Endothelial cell of umbilical vein (primary cell): ENCODE results near the gene POR. TPM values are rescaled to one million over a fixed set of nuclear protein-coding genes. Genes with fewer than 3 reads are reported as not detected.

Source experiments
- BruUV-seq: library from RNA; stranded (reverse); fragments of 400-500 nt; replicated peaks from 2 replicates; lab custom pipeline; 2021; lab: Mats Ljungman, UMichigan
- CTCF ChIA-PET: fragments of 300-600, 350-600 bp; sonication (Branson Sonifier 250); formaldehyde crosslinking; loops from one replicate; lab custom pipeline; 2021; ENCODE audit warnings: antibody characterized with exemption, inconsistent platforms; lab: Charles Lee
- POLR2A ChIA-PET: fragments of 300-600, 350-600 bp; sonication (Branson Sonifier 250); formaldehyde crosslinking; loops from one replicate; lab custom pipeline; 2021; ENCODE audit warnings: antibody characterized with exemption, inconsistent platforms; lab: Charles Lee
- DNase-seq: peaks from one replicate; pipeline ENCODE4 v3.0.0-alpha.2; 2011; ENCODE audit warnings: low read depth, low spot score
- FAIRE-seq: peaks from 2 replicates; lab custom pipeline; 2011; peaks lifted over from hg19 to GRCh38; lab: Jason Lieb, UNC
- H2AFZ ChIP-seq: 2 replicates; pipeline ENCODE4 v1.6.0; 2012; ENCODE audit warnings: low read depth, low read length, control low read depth, inconsistent platforms
- H3K27ac ChIP-seq: 2 replicates; pipeline ENCODE4 v1.5.1; 2011; ENCODE audit warnings: low read depth, mild to moderate bottlenecking, control low read depth, low read length, moderate library complexity; ENCODE audit not compliant: insufficient read depth
- H3K27me3 ChIP-seq, 2 experiments: 2 replicates each; pipeline versions ENCODE4 v1.6.0 to v1.6.1; 2011; ENCODE audit warnings: low read length in 2 of 2, mixed read lengths in 1 of 2; ENCODE audit not compliant: control insufficient read depth in 2 of 2, insufficient read depth in 2 of 2
- H3K36me3 ChIP-seq, 2 experiments: 2 replicates in 1 of 2; 3 replicates in 1 of 2; pipeline ENCODE4 v1.5.1; 2011; ENCODE audit warnings: low read length in 2 of 2, mild to moderate bottlenecking in 1 of 2, moderate library complexity in 1 of 2; ENCODE audit not compliant: control insufficient read depth in 2 of 2, insufficient read depth in 2 of 2; ENCODE audit errors: extremely low read depth in 1 of 2
- H3K4me1 ChIP-seq: 3 replicates; pipeline ENCODE4 v1.5.1; 2011; ENCODE audit warnings: mild to moderate bottlenecking, low read length; ENCODE audit not compliant: control insufficient read depth, insufficient read depth; ENCODE audit errors: extremely low read depth
- H3K4me2 ChIP-seq: 2 replicates; pipeline ENCODE4 v1.6.1; 2011; ENCODE audit warnings: low read length, control low read depth, mixed read lengths; ENCODE audit not compliant: insufficient read depth
- H3K4me3 ChIP-seq, 3 experiments: fragments of 200-600 bp in 1 of 3; sonication (generic), shearing (Covaris generic) in 1 of 3; replicated peaks in 1 of 3; 2 replicates each; pipeline ENCODE4 v1.5.1; 2011 to 2016; ENCODE audit warnings: control low read depth in 3 of 3, low read length in 3 of 3, mild to moderate bottlenecking in 2 of 3, inconsistent platforms in 1 of 3, low read depth in 1 of 3, moderate library complexity in 1 of 3; ENCODE audit not compliant: insufficient read depth in 1 of 3
- H3K79me2 ChIP-seq: 2 replicates; pipeline ENCODE4 v1.6.0; 2012; ENCODE audit warnings: low read length, inconsistent platforms; ENCODE audit not compliant: control insufficient read depth, insufficient read depth
- H3K9ac ChIP-seq: replicated peaks from 2 replicates; pipeline ENCODE3; 2011; ENCODE audit warnings: low read length, control low read depth; ENCODE audit not compliant: insufficient read depth; ENCODE audit errors: extremely low read depth
- H3K9me1 ChIP-seq: replicated peaks from 3 replicates; pipeline ENCODE4 v1.6.0; 2011; ENCODE audit warnings: mild to moderate bottlenecking, low read length; ENCODE audit not compliant: control insufficient read depth, insufficient read depth; ENCODE audit errors: extremely low read depth
- H3K9me3 ChIP-seq: replicated peaks from 2 replicates; pipeline ENCODE4 v1.5.1; 2012; ENCODE audit warnings: low read length, inconsistent platforms; ENCODE audit not compliant: control insufficient read depth, insufficient read depth
- H4K20me1 ChIP-seq: replicated peaks from 2 replicates; pipeline ENCODE3; 2011; ENCODE audit warnings: mild to moderate bottlenecking, low read length; ENCODE audit not compliant: control insufficient read depth, insufficient read depth; ENCODE audit errors: extremely low read depth
- EZH2 ChIP-seq: IDR thresholded peaks from 2 replicates; pipeline ENCODE4 v1.6.1; 2012; ENCODE audit warnings: borderline replicate concordance, low read depth, mild to moderate bottlenecking, moderate library complexity, low read length, inconsistent platforms; ENCODE audit not compliant: severe bottlenecking
- FOS ChIP-seq: IDR thresholded peaks from 2 replicates; pipeline ENCODE4 v1.6.1; 2011; ENCODE audit warnings: mild to moderate bottlenecking, low read length, moderate library complexity, borderline replicate concordance; ENCODE audit not compliant: insufficient read depth
- GATA2 ChIP-seq: IDR thresholded peaks from 2 replicates; pipeline ENCODE4 v1.7.0; 2011; ENCODE audit warnings: low read depth, mild to moderate bottlenecking, moderate library complexity, mixed read lengths, low read length; ENCODE audit not compliant: insufficient read length, insufficient read depth
- JUN ChIP-seq: IDR thresholded peaks from 2 replicates; pipeline ENCODE4 v1.6.1; 2011; ENCODE audit warnings: borderline replicate concordance, low read depth; ENCODE audit not compliant: insufficient read length, insufficient read depth
- MYC ChIP-seq: IDR thresholded peaks from one replicate; pipeline ENCODE4 v1.6.1; 2011; ENCODE audit warnings: mild to moderate bottlenecking, low read depth, low read length
- POLR2A ChIP-seq: IDR thresholded peaks from 2 replicates; pipeline ENCODE4 v1.6.1; 2012; ENCODE audit warnings: low read depth, mild to moderate bottlenecking, control low read depth, low read length
- POLR2AphosphoS5 ChIP-seq: IDR thresholded peaks from 2 replicates; pipeline ENCODE4 v1.6.1; 2012; ENCODE audit warnings: low read depth, mild to moderate bottlenecking, control low read depth, low read length, moderate library complexity; ENCODE audit not compliant: insufficient read depth
- dilution Hi-C: fragments of 300-500 bp; cut with MboI; formaldehyde crosslinking; loops from one replicate; pipeline ENCODE4 v1.15.0; 2019; ENCODE audit warnings: low sequenced_read_pairs; ENCODE audit not compliant: extremely low pct_ligation_motif_present
- intact Hi-C: fragments of 100-400 bp; cut with micrococcal nuclease; formaldehyde crosslinking; loops from one replicate; pipeline ENCODE4 v1.10.0; 2022
- polyA plus RNA-seq, 4 experiments: library from polyadenylated mRNA; depleted of rRNA in 3 of 4; stranded (reverse) in 3 of 4; unstranded in 1 of 4; fragments of >200 nt; gene quantifications; 2 replicates each; pipeline versions ENCODE4 v1.2.1 to v1.2.3, GENCODE V29; 2011 to 2012; ENCODE audit warnings: missing spikeins in 1 of 4
- total RNA-seq: library from RNA; stranded (reverse); gene quantifications from 2 replicates; pipeline ENCODE4 v1.2.3, GENCODE V29; 2021
- TF ChIP-seq, protein P1 (sequence below), 2 donors: IDR thresholded peaks; 1 replicate in 1 of 2; 2 replicates in 1 of 2; pipeline ENCODE4 v1.5.1; 2011; ENCODE audit warnings: low read length in 2 of 2, mild to moderate bottlenecking in 2 of 2, moderate library complexity in 2 of 2, control low read depth in 1 of 2, inconsistent platforms in 1 of 2, low read depth in 1 of 2; ENCODE audit not compliant: insufficient read depth in 1 of 2; ENCODE audit errors: extremely low read depth in 1 of 2
- TF ChIP-seq, protein P2 (sequence below): IDR thresholded peaks from 2 replicates; pipeline ENCODE4 v1.6.1; 2011; ENCODE audit not compliant: insufficient read depth, insufficient read length

POR gene
- total and polyA plus RNA-seq, 2 donors (not counting 3 experiments of a cell fraction or from before 2014, with no cell fraction given), result 59.5 to 73.6 TPM

DNA sequence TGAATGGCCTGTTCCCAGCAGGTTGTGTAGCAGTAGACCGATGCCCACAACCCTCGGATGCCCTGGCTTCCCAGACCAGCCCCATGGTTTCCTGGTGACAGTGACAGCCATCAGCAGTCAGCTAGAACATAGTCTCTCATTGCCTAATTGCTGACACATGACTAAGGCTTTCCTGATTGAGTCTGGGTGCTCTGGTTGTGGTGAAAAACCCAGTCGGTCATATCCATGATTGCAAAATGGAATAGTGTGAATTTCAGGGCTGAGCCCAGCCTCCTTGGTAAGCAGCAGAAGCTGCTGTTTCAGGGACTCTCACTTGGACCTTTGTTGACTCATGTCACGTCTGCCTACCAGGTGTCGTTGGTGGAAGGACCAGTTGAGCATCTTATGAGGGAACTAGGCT is 36.6 kb downstream of the POR start:
- H2AFZ ChIP-seq, result no peak overlapping the region
- DNase-seq (no peak), FAIRE-seq (peak; percentile 35)
- H3K4me1 ChIP-seq, result peaks cover 9% of the 10 kb centered on the region
- no peak overlapping the region for H3K9ac ChIP-seq
- no TSS peak for BruUV-seq
- H3K27me3 ChIP-seq, result no peaks in the 10 kb centered on the region
- H3K4me2 ChIP-seq, result no peak overlapping the region
- no peak overlapping the region for H3K4me3 ChIP-seq
- H3K9me1 ChIP-seq, result no peaks in the 10 kb centered on the region
- dilution Hi-C loops (no loop called here), intact Hi-C loops (no loop called here)
- TF ChIP-seq, protein P1, sequence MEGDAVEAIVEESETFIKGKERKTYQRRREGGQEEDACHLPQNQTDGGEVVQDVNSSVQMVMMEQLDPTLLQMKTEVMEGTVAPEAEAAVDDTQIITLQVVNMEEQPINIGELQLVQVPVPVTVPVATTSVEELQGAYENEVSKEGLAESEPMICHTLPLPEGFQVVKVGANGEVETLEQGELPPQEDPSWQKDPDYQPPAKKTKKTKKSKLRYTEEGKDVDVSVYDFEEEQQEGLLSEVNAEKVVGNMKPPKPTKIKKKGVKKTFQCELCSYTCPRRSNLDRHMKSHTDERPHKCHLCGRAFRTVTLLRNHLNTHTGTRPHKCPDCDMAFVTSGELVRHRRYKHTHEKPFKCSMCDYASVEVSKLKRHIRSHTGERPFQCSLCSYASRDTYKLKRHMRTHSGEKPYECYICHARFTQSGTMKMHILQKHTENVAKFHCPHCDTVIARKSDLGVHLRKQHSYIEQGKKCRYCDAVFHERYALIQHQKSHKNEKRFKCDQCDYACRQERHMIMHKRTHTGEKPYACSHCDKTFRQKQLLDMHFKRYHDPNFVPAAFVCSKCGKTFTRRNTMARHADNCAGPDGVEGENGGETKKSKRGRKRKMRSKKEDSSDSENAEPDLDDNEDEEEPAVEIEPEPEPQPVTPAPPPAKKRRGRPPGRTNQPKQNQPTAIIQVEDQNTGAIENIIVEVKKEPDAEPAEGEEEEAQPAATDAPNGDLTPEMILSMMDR (IDR thresholded peaks at IDR 0.05; ENCODE audit: extremely low read depth in 1 of 2, insufficient read depth in 1 of 2, low read depth in 1 of 2, low read length in 2 of 2), result no peak
- no peak for TF ChIP-seq POLR2AphosphoS5
- TF ChIP-seq GATA2, result no peak
- no peak for TF ChIP-seq FOS
- TF ChIP-seq, protein P2, sequence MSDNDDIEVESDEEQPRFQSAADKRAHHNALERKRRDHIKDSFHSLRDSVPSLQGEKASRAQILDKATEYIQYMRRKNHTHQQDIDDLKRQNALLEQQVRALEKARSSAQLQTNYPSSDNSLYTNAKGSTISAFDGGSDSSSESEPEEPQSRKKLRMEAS, result no peak
- no peak for TF ChIP-seq MYC
- TF ChIP-seq POLR2A, result no peak
- no peak for TF ChIP-seq JUN
- TF ChIP-seq EZH2, result no peak
- no peaks in the 10 kb centered on the region for H3K9me3 ChIP-seq
- ChIA-PET POLR2A (no interaction called here), CTCF (no interaction called here)
- peaks cover 3 to 4% of the 10 kb centered on the region in 2 experiments for H3K36me3 ChIP-seq
- H3K79me2 ChIP-seq, result no peaks in the 10 kb centered on the region
- no peaks in the 10 kb centered on the region for H4K20me1 ChIP-seq
- H3K27ac ChIP-seq, result no peak overlapping the region
